GM19328 (cell line): ENCODE data around the gene MITF.

Source experiments
- ATAC-seq: cut with Tn5 transposase; IDR thresholded peaks from one replicate; pipeline ENCODE4 v1.9.1; 2021; ENCODE audit warnings: mild to moderate bottlenecking, moderate library complexity; ENCODE audit not compliant: unreplicated experiment

Gene MITF

GRCh38 chr3:69828817-69829216 lies 89.6 kb downstream of the MITF start:
- no peak for ATAC-seq

GRCh38 chr3:69830147-69830546 lies 90.9 kb downstream of the MITF start:
- no peak for ATAC-seq

GRCh38 chr3:69831737-69832136 lies 92.5 kb downstream of the MITF start:
- ATAC-seq, result no peak

DNA sequence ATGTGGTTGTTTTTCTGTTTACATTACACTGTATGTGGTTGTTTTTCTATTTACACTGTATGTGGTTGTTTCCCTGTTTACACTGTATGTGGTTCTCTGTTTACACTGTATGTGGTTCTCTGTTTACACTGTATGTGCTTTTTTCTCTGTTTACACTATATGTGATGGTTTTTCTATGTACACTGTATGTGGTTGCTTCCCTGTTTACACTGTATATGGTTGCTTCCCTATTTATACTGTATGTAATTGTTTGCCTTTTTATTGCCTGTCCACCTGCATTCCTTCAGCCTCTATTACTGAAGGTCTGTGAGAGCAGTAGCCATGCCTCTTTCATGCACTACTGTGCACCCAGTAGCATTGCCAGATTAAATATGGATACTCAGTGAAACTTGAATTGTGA lies 94.3 kb downstream of the MITF start:
- no peak for ATAC-seq

- no peak for ATAC-seq
Measured at GRCh38 chr3:69838217-69838616, 99.0 kb downstream of the MITF start.

- no peak for ATAC-seq
Measured at GRCh38 chr3:69838696-69839515, 99.6 kb downstream of the MITF start.

DNA sequence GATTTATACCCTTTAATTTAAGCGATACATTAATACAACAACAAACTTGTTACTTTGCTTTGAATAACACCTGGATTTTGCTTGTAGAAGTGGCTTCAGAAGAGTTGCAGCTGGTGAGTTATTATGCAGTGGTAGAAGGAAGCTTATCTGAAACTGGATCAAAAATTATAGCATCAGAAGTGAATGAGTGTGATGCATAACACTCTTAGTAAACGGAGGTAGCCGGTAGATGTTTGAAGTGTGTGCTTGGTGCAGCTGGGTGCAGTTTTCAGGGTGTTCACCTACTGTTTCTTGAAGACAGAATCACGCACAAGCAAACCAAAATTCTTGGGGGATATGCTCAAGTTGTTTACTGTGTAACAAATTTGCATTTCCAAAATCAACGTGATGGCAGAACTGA lies 103.1 kb downstream of the MITF start:
- ATAC-seq, result no peak

DNA sequence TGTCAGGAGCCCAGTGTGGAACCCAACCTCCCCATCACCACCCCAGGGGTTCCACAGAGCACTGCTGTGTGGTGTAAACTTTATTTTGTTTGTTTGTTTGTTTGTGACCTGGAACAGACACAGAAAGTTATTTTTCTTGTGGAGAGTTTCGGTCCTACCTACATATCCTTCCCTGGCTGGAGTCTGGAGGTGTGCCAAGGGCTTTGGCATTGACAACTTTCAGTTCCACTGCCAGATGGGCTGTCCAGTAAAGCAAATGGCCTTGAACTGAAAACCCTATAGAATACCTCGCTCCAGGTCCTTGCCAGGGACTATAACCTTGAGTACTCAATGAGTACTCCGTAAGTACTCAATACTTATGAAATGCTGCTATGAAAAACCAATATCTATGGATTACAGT lies 103.5 kb downstream of the MITF start:
- ATAC-seq, result no peak

DNA sequence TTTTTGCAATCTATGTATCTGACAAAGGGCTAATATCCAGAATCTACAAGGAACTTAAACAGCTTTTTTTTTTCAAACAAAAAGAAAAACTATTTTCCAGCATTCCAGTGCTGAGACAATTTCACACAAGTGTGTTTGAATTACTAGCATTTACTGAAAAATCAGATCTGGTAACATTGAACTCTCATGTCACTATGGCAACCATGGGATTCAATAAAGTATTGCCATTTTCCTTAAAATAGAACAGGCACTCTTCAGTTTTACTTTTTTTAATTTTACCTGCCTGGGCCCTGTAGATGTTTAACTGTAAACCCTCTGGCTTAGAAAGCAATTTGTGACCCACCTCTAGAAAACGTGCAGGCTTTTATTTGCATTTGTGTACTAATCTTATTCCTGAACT lies 105.4 kb downstream of the MITF start:
- ATAC-seq, result no peak

DNA sequence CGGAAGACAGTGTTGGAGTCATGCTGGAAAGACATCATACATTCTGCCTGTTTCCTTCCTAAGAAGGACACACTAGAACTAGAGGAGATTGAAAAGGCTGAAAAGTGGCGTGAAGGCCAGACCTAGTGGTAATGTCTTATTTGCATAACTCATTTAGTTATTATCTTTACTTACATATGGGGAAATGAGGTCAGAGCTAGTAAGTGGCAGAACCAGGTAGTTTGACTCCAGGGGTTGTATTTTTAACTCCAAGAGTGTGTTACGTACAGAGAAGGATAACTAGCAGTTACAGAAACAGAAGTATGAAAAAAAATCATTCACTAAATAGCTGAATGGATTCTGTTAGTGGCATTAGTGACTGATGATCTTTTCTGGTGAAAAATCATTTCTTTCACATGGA lies 108.0 kb downstream of the MITF start:
- no peak for ATAC-seq

DNA sequence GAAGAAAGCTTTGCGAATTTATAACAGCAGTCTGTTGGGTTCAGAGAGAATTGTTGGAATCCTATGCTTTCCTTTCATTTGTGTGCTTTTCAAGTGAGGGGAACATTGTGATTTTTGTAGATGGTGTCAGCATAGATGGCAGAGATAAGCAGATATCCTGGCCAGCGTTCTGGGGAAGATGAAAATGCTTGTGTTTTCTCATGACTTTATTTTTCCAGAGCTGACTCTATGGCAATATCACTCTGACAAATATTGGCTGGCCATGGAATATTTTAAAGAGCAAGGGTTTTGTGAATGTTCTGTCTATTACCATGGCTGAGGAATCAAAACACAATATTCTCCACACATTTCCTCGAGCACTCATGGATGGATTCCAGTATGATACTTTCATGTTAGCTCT lies 108.8 kb downstream of the MITF start:
- ATAC-seq, result no peak

GRCh38 chr3:69850849-69851248 lies 111.6 kb downstream of the MITF start:
- ATAC-seq, result no peak

GRCh38 chr3:69853027-69853426 lies 113.8 kb downstream of the MITF start:
- ATAC-seq, result no peak

DNA sequence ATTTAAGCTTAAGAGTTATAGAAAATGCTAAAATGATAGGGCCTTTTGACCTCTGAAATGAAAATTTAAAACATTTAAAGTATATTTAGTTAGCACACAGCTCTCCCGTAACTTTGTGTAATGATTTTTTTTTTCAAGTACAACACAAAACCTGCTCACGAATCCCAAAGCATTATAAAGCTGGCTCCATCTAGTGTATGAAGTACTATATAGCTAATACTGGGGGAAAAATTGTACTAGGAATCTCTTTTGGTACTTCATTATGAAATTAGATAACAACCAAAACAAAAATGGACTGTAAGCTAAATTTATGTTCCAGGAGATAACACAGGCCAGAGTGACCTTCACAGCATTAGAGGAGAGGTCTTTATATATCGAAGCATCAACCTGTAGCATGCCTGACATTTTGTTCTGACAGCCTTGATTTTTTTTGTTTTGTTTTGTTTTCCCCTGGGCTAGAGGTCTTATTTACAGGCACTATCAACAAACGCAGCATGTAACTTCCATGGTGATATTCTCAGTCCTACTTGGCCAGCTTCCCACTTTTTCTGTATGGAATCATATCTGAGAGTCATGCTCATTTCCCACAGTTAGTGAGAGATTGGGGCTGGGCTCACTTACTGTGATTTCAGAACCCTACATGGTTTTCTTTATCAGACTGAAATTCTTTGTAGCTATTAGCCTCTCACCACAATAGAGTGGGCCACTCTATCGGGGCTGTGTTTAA lies 116.3 kb downstream of the MITF start:
- no peak for ATAC-seq

DNA sequence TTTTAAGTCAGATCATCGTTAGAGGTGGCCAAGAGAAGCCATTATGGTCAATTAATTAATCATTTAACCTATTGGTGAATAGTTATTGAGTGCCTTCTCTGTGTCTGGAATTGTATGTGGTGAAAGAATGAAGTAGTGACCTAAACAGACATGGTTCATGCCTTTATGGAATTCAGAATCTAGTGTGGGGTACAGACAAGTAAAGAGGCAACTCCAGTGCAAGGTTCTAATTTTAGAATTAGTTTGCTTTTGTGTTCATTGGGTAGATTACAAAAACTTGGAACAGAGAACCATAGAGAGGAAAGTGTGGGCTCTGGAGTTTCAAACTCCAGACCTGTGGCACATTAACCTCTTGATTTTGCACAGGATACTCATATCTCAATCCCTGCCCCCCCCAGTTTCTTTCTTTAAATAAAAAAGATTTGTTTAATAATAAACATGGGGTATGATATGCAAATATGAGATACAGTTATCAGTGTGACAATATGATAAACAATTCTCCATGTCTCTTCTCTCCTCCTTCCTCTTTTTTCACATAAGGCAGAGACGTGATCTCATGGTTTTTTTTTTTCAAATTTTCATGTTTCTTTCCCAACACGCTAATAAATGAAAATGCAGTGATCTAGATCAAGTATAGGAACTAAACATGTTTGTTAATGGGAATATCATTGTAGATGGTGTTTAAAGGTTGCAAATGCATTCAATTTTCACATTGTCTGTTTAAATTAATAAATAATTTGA lies 117.9 kb downstream of the MITF start:
- no peak for ATAC-seq

- no peak for ATAC-seq
Measured at GRCh38 chr3:69861556-69861955, 122.3 kb downstream of the MITF start.

DNA sequence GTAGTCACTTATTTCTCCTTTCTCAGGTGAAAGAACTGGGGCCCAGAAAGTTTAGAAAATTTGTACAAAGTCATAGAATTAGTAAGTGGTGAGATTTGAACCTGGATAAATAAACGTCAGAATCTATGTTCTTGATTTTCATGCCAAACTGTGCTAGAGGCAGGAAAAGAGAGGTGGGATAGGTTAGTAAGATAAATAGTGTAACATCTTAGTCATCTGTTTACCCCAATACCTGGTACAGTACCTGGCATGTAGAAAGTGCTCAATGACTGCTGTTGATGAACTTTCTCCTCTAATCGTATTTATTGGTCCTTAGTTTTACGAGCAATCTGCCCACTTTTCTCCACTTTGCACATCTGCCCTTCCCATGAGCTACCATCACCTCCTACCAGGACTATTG lies 124.9 kb downstream of the MITF start:
- no peak for ATAC-seq

GRCh38 chr3:69864766-69865165 lies 125.5 kb downstream of the MITF start:
- no peak for ATAC-seq

DNA sequence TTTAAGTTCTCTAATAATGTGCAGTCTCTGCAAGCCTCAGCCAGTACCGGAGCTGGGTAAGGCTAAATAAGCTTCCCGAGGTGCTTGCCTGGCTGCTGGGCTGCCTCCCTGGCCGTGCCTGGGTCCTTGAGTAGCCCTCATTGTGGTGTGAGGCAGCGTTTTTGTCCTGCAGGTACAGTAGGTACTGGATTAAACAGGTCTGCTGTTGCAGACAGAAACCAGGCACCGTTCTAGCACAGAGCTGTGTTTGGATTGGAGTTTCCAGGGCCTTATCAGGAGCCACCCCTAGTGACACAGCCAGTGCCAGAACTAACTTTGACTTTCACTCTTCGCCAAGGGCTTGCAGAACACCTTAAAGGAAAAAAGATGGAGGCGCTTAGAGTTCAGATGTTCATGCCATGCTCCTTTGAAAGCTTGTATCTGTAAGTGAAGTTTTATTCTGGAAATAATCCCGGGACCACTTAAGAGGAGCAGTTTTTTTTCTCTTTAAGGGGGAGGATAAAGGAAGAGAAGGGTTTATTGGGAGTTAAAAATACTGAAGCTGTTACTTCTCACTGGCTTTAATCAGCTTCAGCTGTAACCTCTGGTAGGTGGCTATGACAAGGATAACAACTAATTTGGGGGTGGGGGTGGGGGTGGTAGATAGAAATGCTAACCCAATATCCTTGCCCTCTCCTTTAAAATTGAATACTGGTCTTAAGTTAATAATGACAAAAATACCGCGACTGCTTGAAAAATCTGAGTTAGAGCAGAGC lies 126.8 kb downstream of the MITF start:
- ATAC-seq, result no peak

- ATAC-seq, result no peak
Measured at GRCh38 chr3:69866988-69867720, 127.9 kb downstream of the MITF start.
